Neural progenitor cell (in vitro differentiated cells): ENCODE data around the gene DISP3.

Experiments
- EZH2 ChIP-seq: fragments of 200-600 bp; sonication (generic); IDR thresholded peaks from 2 replicates; pipeline ENCODE4 v1.6.1; 2017; ENCODE audit warnings: antibody characterized with exemption, mild to moderate bottlenecking, moderate library complexity
- EZH2phosphoT487 ChIP-seq: fragments of 200-600 bp; sonication (generic); IDR thresholded peaks from 2 replicates; pipeline ENCODE4 v1.6.1; 2017; ENCODE audit warnings: antibody characterized with exemption
- TF ChIP-seq, protein P1 (sequence below): fragments of 200-600 bp; sonication (generic); IDR thresholded peaks from 2 replicates; pipeline ENCODE4 v1.5.1; 2017; ENCODE audit warnings: antibody characterized with exemption, mild to moderate bottlenecking

DNA sequence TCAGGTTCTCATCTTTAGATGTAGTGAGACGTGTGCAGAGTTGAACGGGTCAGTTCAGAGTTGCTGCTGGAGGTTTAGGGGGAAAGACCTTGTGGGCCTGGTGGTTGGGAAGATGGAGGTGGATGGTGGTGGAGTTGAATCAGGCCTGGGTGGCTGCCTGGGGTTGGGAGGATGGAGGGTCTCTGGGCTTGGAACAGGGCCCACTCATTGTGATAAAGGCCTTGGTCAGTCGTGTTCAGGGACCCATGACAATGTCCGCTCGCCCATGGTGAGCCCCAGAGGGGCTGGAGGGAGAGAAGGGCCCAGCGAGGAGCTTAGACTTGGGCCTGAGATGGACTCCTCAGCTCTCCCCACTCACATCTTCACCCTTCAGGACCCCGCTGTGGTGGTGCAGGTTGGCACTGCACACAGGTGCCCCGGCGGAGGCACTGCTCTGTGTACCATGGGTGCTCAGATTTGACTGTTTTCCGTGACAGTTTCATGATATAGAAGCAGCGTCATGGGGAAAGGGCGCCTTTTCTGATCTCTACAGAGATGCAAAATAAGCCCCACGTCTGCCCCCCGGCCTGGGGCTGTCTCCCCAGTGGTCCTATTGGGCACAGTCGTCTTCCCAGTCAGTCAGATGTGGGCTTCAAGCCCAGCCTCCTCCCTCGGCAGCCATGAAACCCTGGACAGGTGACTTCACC lies 39.2 kb downstream of the DISP3 start:
- TF ChIP-seq, protein P1, sequence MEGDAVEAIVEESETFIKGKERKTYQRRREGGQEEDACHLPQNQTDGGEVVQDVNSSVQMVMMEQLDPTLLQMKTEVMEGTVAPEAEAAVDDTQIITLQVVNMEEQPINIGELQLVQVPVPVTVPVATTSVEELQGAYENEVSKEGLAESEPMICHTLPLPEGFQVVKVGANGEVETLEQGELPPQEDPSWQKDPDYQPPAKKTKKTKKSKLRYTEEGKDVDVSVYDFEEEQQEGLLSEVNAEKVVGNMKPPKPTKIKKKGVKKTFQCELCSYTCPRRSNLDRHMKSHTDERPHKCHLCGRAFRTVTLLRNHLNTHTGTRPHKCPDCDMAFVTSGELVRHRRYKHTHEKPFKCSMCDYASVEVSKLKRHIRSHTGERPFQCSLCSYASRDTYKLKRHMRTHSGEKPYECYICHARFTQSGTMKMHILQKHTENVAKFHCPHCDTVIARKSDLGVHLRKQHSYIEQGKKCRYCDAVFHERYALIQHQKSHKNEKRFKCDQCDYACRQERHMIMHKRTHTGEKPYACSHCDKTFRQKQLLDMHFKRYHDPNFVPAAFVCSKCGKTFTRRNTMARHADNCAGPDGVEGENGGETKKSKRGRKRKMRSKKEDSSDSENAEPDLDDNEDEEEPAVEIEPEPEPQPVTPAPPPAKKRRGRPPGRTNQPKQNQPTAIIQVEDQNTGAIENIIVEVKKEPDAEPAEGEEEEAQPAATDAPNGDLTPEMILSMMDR, result no peak
- TF ChIP-seq EZH2 (no peak), EZH2phosphoT487 (no peak)
